ENCODE results near the gene PKNOX2.
A peak's percentile ranks its signal among the peaks of the same experiment; 100 is the strongest.

Gene PKNOX2

DNA sequence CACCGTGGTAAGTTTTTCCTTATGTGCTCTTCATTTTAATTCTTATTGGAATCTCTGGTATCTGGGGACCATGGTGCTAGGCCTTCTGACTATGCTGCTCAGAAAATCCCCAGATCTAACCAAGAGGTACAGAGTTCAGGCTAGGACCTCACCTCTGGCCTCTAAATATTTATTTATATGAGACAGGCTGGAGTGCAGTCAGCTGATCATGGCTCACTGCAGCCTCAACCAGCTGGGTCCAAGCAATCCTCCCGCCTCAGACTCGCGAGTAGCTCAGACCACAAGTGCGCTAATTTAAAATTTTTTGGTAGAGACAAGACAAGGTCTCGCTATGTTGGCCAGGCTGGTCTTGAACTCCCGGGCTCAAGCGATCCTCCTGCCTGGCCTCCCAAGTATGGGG lies 38.4 kb downstream of the PKNOX2 start:
- peaks cover 9% of the 10 kb centered on the region for H3K4me1 ChIP-seq (ENCODE audit: control insufficient read depth, insufficient read depth, low read length)
- H3K27ac ChIP-seq (ENCODE audit: low read length): no peak overlapping the region
- no peak overlapping the region for H3K9ac ChIP-seq (ENCODE audit: low read length in 2 of 2)
- H3K36me3 ChIP-seq (ENCODE audit: control insufficient read depth in 2 of 2, insufficient read depth in 2 of 2, low read length in 2 of 2): peaks cover 0 to 2% of the 10 kb centered on the region in 2 donors
- no peaks in the 10 kb centered on the region for H3K27me3 ChIP-seq (ENCODE audit: control insufficient read depth in 1 of 2, insufficient read depth in 2 of 2, low read length in 2 of 2)
- H3K4me3 ChIP-seq (ENCODE audit: low read length in 2 of 2): no peak overlapping the region
- H3K9me3 ChIP-seq (ENCODE audit: control insufficient read depth in 2 of 2, low read length in 2 of 2): no peaks in the 10 kb centered on the region

DNA sequence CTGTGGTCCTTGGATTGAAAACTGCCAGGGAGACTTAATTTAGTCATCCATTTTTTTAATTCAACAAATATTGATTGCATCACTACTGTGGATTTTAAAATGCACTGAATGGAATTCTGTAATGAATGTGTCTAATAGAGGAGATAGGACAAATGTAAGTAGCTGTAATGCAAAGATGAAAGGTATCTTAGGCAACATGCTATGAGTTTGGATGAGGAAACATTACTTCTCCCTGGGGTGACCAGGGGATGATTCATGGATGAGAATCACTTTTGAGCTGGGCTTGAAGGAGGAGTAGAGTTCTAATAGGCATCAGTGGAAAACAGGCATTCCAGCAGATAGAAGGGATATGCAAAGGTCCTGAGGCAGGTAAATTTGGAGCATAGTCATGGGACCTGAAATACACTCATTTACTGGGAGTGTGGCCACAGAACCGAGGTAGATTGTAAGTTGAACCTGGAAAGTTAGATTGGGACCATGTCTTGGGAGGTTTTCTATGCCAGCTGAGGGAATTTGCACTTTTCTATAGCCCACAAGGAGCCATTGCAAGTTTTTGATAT lies 43.4 kb downstream of the PKNOX2 start:
- Histone ChIP-seq H3K4me1 (ENCODE audit: control insufficient read depth, insufficient read depth, low read length) (peaks cover 6% of the 10 kb centered on the region), H3K36me3 (ENCODE audit: control insufficient read depth in 2 of 2, insufficient read depth in 2 of 2, low read length in 2 of 2) (peaks cover 0 to 2% of the 10 kb centered on the region in 2 donors), H3K27ac (ENCODE audit: low read length) (no peak overlapping the region), H3K4me3 (ENCODE audit: low read length in 2 of 2) (no peak overlapping the region), H3K9me3 (ENCODE audit: control insufficient read depth in 2 of 2, low read length in 2 of 2) (no peaks in the 10 kb centered on the region), H3K9ac (ENCODE audit: low read length in 2 of 2) (no peak overlapping the region), H3K27me3 (ENCODE audit: control insufficient read depth in 1 of 2, insufficient read depth in 2 of 2, low read length in 2 of 2) (no peaks in the 10 kb centered on the region)

DNA sequence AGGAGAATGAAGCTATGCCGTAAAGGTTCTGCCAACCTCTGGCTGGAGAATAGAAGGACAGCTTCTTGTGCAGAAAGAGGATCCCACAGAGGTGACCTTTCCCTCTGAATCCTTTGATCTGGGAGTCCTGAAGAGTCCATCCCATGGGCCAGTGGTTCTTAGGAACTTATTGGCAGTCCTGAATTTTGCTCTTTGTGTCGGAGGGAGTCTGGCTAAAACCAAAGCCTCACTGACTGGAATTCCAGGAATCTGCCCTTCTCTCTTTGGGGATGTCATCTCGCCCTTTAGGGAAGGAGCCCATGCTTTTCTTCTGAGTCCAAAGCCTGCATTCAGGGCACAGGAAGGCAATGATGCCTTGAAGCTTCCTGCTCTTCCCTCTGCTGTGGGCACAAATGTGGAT lies 45.5 kb downstream of the PKNOX2 start:
- Histone ChIP-seq H3K27me3 (ENCODE audit: control insufficient read depth in 1 of 2, insufficient read depth in 2 of 2, low read length in 2 of 2) (no peaks in the 10 kb centered on the region), H3K9ac (ENCODE audit: low read length in 2 of 2) (no peak overlapping the region), H3K9me3 (ENCODE audit: control insufficient read depth in 2 of 2, low read length in 2 of 2) (no peaks in the 10 kb centered on the region), H3K4me3 (ENCODE audit: low read length in 2 of 2) (no peak overlapping the region), H3K27ac (ENCODE audit: low read length) (no peak overlapping the region), H3K4me1 (ENCODE audit: control insufficient read depth, insufficient read depth, low read length) (peaks cover 16% of the 10 kb centered on the region), H3K36me3 (ENCODE audit: control insufficient read depth in 2 of 2, insufficient read depth in 2 of 2, low read length in 2 of 2) (no peaks in the 10 kb centered on the region)

DNA sequence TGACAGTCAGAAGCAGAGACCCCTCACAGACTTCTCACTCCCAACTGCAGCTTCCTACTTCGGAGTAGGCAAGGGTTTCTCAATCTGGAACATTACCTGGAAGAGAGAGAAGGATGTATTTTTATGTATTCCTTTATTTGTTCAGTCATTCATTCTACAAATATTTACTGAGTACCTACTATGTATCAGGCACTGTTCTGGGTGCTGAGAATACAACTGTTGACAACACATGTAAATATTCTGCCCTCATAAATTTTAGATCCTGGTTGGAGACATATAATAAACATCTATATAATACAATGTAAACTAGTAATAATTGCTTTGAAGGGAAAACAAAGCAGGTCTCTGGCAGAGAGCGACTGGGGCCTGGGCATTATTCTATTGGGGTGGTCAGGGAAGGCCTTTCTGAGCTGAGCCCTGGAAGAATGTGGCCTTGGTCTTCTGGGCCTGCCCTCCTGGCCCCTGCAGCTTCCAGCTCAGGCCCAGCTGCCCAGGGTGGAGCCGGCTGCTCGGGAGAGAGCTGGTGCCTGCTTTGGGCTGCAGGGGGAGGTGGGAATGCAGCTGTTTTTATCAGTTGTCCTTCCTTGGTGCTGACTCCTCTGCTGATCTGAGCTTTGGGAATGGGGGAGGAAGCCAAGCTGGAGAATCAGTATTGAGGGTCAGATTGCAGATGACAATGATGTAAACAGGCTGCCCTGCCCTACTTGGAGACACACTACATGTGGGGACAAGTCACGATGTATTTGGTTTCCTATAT lies 46.8 kb downstream of the PKNOX2 start:
- Histone ChIP-seq H3K36me3 (ENCODE audit: control insufficient read depth in 2 of 2, insufficient read depth in 2 of 2, low read length in 2 of 2) (no peaks in the 10 kb centered on the region), H3K4me3 (ENCODE audit: low read length in 2 of 2) (no peak overlapping the region), H3K9me3 (ENCODE audit: control insufficient read depth in 2 of 2, low read length in 2 of 2) (no peaks in the 10 kb centered on the region), H3K27ac (ENCODE audit: low read length) (no peak overlapping the region), H3K9ac (ENCODE audit: low read length in 2 of 2) (no peak overlapping the region), H3K27me3 (ENCODE audit: control insufficient read depth in 1 of 2, insufficient read depth in 2 of 2, low read length in 2 of 2) (no peaks in the 10 kb centered on the region), H3K4me1 (ENCODE audit: control insufficient read depth, insufficient read depth, low read length) (peaks cover 24% of the 10 kb centered on the region)

DNA sequence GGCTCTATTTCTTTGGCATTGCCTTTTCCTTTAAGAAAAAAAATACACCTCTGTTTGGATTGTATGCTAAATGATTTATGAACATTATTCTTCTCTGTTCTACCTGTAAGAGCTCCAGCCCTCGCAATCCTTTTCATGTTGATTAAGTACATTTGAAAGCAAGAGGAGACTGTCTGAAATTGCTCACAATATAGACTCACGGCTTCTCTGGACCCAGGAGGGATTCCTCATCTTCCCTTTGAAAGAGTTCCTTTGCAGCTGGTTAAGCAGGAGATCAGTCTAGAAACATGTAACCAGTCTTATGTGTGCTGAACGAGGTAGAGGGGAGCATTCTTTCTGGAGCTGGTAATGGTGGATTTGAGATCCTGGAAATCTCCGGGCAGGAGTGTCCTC lies 47.4 kb downstream of the PKNOX2 start:
- no peaks in the 10 kb centered on the region for H3K36me3 ChIP-seq (ENCODE audit: control insufficient read depth in 2 of 2, insufficient read depth in 2 of 2, low read length in 2 of 2)
- no peaks in the 10 kb centered on the region for H3K27me3 ChIP-seq (ENCODE audit: control insufficient read depth in 1 of 2, insufficient read depth in 2 of 2, low read length in 2 of 2)
- H3K9me3 ChIP-seq (ENCODE audit: control insufficient read depth in 2 of 2, low read length in 2 of 2): no peaks in the 10 kb centered on the region
- H3K4me1 ChIP-seq (ENCODE audit: control insufficient read depth, insufficient read depth, low read length): peaks cover 28% of the 10 kb centered on the region
- H3K4me3 ChIP-seq (ENCODE audit: low read length in 2 of 2): no peak overlapping the region
- no peak overlapping the region for H3K27ac ChIP-seq (ENCODE audit: low read length)
- no peak overlapping the region for H3K9ac ChIP-seq (ENCODE audit: low read length in 2 of 2)

DNA sequence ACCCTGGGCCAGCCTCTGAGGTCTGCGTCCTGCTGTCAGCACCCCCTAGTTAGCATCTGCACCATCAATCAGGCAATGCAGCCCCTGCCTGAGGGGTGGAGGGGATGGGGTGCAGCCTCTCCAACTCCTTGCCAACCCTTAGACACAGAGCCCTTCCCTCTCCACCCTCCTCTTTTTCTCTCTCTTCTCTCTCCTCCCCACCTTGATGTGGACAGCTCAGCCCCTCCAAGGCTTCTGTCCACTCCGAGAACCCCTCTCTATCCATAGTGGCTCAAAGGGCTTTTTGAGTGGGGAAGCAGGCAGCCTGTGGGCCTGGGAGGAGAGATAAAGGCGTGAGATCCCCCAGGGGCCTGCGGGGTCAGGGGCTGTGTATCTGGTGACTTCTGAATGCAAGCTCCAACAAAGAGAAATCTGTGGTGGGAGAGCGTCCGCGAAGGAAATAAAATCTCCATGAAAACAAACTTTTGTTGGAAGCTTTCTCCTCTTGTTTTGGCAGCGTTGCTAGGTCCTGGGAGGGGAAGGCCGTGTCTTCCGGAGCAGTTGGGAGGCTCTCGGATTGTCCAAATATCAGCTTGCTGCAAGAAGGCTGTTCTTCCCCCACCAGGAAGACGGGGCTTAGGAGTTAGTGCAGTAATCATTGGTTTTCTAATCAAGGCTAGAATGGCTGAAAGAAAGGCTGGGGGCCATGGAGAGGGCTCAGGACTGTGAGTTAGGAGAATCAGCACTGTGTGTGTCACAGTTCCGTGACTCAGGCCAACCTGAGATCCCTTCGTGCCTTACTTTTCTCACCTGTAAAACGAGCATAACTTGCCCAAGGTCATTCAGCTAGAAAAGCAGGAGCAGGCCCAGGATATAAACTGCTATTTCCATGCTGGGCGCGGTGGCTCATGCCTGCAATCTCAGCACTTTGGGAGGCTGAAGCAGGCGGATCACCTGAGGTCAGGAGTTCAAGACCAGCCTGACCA lies 50.3 kb downstream of the PKNOX2 start:
- Histone ChIP-seq H3K27ac (ENCODE audit: low read length) (peak overlapping the region; percentile 31), H3K4me3 (ENCODE audit: low read length in 2 of 2) (peak overlapping the region in 1 of 2 donors; percentile 8), H3K9me3 (ENCODE audit: control insufficient read depth in 2 of 2, low read length in 2 of 2) (no peaks in the 10 kb centered on the region), H3K27me3 (ENCODE audit: control insufficient read depth in 1 of 2, insufficient read depth in 2 of 2, low read length in 2 of 2) (no peaks in the 10 kb centered on the region), H3K9ac (ENCODE audit: low read length in 2 of 2) (no peak overlapping the region), H3K36me3 (ENCODE audit: control insufficient read depth in 2 of 2, insufficient read depth in 2 of 2, low read length in 2 of 2) (no peaks in the 10 kb centered on the region), H3K4me1 (ENCODE audit: control insufficient read depth, insufficient read depth, low read length) (peaks cover 29% of the 10 kb centered on the region)

DNA sequence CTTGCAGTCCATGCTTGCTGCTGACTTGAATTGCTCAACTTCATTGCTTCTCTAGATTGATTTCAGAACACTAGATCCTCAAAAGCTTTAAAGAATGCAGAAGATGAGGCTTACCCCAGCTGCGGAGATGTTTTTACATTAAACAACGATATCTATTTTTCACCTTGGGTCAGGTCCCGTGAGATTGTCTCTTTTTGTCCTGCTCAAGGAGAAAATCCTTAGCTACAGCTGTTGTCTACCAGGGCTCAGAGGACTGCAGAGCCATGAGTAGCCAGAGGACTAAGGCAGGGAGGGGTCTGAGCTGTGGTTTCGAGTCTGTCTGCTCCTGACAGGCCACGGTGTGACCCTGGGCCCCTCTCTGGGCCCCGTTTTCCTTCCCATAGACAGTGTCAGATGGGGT lies 51.4 kb downstream of the PKNOX2 start:
- H3K9me3 ChIP-seq (ENCODE audit: control insufficient read depth in 2 of 2, low read length in 2 of 2): no peaks in the 10 kb centered on the region
- H3K4me3 ChIP-seq (ENCODE audit: low read length in 2 of 2): no peak overlapping the region
- no peak overlapping the region for H3K27ac ChIP-seq (ENCODE audit: low read length)
- no peaks in the 10 kb centered on the region for H3K36me3 ChIP-seq (ENCODE audit: control insufficient read depth in 2 of 2, insufficient read depth in 2 of 2, low read length in 2 of 2)
- H3K9ac ChIP-seq (ENCODE audit: low read length in 2 of 2): no peak overlapping the region
- peaks cover 28% of the 10 kb centered on the region for H3K4me1 ChIP-seq (ENCODE audit: control insufficient read depth, insufficient read depth, low read length)
- no peaks in the 10 kb centered on the region for H3K27me3 ChIP-seq (ENCODE audit: control insufficient read depth in 1 of 2, insufficient read depth in 2 of 2, low read length in 2 of 2)

DNA sequence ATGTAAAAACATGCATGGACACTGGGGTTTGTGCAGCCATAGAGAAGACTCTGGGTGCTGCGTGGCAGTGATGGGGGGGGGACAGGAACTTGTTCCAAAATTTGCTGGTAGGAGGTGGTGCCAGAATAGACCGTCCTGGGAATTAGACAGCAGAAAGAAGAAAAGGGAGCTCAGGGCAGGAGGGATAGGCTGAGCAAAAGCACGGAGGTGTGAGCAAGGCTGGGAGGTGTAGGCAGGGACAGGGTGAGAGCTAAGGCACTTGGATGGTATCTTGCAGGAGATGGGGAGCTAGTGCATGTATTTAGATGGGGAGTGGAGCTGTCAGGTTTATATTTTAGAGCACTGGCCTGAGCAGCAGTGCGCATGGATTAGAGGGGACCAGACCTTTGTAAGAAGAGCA lies 53.8 kb downstream of the PKNOX2 start:
- Histone ChIP-seq H3K36me3 (ENCODE audit: control insufficient read depth in 2 of 2, insufficient read depth in 2 of 2, low read length in 2 of 2) (no peaks in the 10 kb centered on the region), H3K4me3 (ENCODE audit: low read length in 2 of 2) (no peak overlapping the region), H3K4me1 (ENCODE audit: control insufficient read depth, insufficient read depth, low read length) (peaks cover 23% of the 10 kb centered on the region), H3K27ac (ENCODE audit: low read length) (no peak overlapping the region), H3K9ac (ENCODE audit: low read length in 2 of 2) (no peak overlapping the region), H3K9me3 (ENCODE audit: control insufficient read depth in 2 of 2, low read length in 2 of 2) (no peaks in the 10 kb centered on the region), H3K27me3 (ENCODE audit: control insufficient read depth in 1 of 2, insufficient read depth in 2 of 2, low read length in 2 of 2) (no peaks in the 10 kb centered on the region)

DNA sequence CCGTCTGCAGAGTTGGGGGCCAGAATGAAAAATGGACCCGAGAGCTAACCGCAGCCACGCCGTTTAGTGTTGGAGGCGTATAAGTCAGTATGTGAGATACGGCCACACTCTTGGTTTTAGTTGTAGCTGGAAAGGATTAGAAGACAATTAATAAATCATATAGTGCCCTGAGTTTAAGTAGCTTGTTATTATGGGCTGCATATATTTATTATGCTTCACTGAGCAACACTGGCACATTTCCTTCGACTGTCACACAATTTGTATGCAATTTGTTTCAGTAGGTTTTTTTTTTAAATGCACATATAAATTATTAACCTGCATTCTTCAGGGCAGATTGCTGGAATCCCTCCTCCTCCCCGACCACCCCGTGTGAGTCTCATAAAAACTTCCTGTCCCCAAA lies 56.9 kb downstream of the PKNOX2 start:
- Histone ChIP-seq H3K27ac (ENCODE audit: low read length) (no peak overlapping the region), H3K9me3 (ENCODE audit: control insufficient read depth in 2 of 2, low read length in 2 of 2) (no peaks in the 10 kb centered on the region), H3K4me1 (ENCODE audit: control insufficient read depth, insufficient read depth, low read length) (peaks cover 12% of the 10 kb centered on the region), H3K36me3 (ENCODE audit: control insufficient read depth in 2 of 2, insufficient read depth in 2 of 2, low read length in 2 of 2) (no peaks in the 10 kb centered on the region), H3K4me3 (ENCODE audit: low read length in 2 of 2) (no peak overlapping the region), H3K9ac (ENCODE audit: low read length in 2 of 2) (no peak overlapping the region), H3K27me3 (ENCODE audit: control insufficient read depth in 1 of 2, insufficient read depth in 2 of 2, low read length in 2 of 2) (no peaks in the 10 kb centered on the region)

DNA sequence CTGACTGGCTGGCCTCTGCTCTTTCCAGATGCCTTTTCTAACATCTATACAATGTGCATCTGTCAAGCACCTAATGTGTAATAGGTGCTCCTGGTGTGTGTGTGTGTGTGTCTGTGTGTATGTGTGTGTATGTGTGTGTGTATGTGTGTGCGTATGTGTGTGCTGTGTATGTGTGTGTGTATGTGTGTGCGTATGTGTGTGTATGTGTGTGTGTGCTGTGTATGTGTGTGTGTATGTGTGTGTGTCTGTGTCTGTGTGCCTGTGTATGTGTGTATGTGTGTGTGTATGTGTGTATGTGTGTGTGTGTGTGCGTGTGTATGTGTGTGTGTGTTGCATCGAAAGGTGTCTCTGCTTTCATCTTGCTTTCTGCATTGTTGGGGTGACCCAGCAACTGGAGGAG lies 57.9 kb downstream of the PKNOX2 start:
- Histone ChIP-seq H3K9ac (ENCODE audit: low read length in 2 of 2) (no peak overlapping the region), H3K4me1 (ENCODE audit: control insufficient read depth, insufficient read depth, low read length) (peaks cover 7% of the 10 kb centered on the region), H3K4me3 (ENCODE audit: low read length in 2 of 2) (no peak overlapping the region), H3K9me3 (ENCODE audit: control insufficient read depth in 2 of 2, low read length in 2 of 2) (no peaks in the 10 kb centered on the region), H3K27ac (ENCODE audit: low read length) (no peak overlapping the region), H3K36me3 (ENCODE audit: control insufficient read depth in 2 of 2, insufficient read depth in 2 of 2, low read length in 2 of 2) (no peaks in the 10 kb centered on the region), H3K27me3 (ENCODE audit: control insufficient read depth in 1 of 2, insufficient read depth in 2 of 2, low read length in 2 of 2) (no peaks in the 10 kb centered on the region)

All from stomach smooth muscle (tissue), 2 donors.